Breast epithelium (tissue), 4 donors: ENCODE data around the gene GALM. TPM values are rescaled to one million over a fixed set of nuclear protein-coding genes. Genes with fewer than 3 reads are reported as not detected.
"Not testable (repeated sequence)": the region's sequence is repeated elsewhere in the genome, so short reads cannot be mapped to it uniquely, and the experiment has no call there.

Experiments
- DNase-seq, 2 donors: peaks; one replicate each; pipeline ENCODE4 v3.0.0-alpha.2; 2019; ENCODE audit warnings: low spot score in 2 of 2
- H3K27ac ChIP-seq, 2 donors: fragments of 200-600 bp; sonication (generic) in 1 of 2; one replicate each; pipeline ENCODE4 v1.5.1; 2016 to 2019; ENCODE audit warnings: mild to moderate bottlenecking in 1 of 2
- H3K27me3 ChIP-seq, 2 donors: fragments of 200-600 bp; sonication (generic) in 1 of 2; one replicate each; pipeline versions ENCODE4 v1.5.1 to v1.6.0; 2017 to 2019; ENCODE audit warnings: control low read depth in 1 of 2, mild to moderate bottlenecking in 1 of 2
- H3K36me3 ChIP-seq: fragments of 200-600 bp; one replicate; pipeline ENCODE4 v1.5.1; 2019
- H3K4me1 ChIP-seq, 2 donors: fragments of 200-600 bp; sonication (generic); one replicate each; pipeline ENCODE4 v1.5.1; 2016 to 2019; ENCODE audit warnings: control low read depth in 1 of 2
- H3K4me3 ChIP-seq, 3 donors: fragments of 200-600 bp; sonication (generic); 1 replicate in 2 of 3; 2 replicates in 1 of 3; pipeline ENCODE4 v1.5.1; 2016 to 2019; ENCODE audit warnings: mild to moderate bottlenecking in 3 of 3, moderate library complexity in 2 of 3
- H3K9me3 ChIP-seq, 2 donors: fragments of 200-600 bp; sonication (generic) in 1 of 2; one replicate each; pipeline ENCODE4 v1.5.1; 2016 to 2019; ENCODE audit warnings: control low read depth in 1 of 2
- POLR2A ChIP-seq: fragments of 450-650 bp; IDR thresholded peaks from one replicate; pipeline ENCODE4 v1.6.1; 2016; ENCODE audit warnings: antibody characterized with exemption, mild to moderate bottlenecking, moderate library complexity
- POLR2AphosphoS5 ChIP-seq, 3 donors: sonication (generic); formaldehyde crosslinking; IDR thresholded peaks; one replicate each; pipeline ENCODE4 v1.6.1; 2017; ENCODE audit warnings: antibody characterized with exemption in 3 of 3
- intact Hi-C: fragments of 100-400 bp; cut with DNase I; formaldehyde crosslinking; loops from one replicate; pipeline ENCODE4 v1.15.1; 2023; ENCODE audit warnings: low total_unique reads
- total RNA-seq, 3 donors: library from RNA; depleted of rRNA; stranded (reverse); fragments of >200 nt; gene quantifications; one replicate each; pipeline ENCODE4 v1.1.0, GENCODE V29; 2016
- TF ChIP-seq, protein P1 (sequence below), 3 donors: fragments of 450-650 bp; IDR thresholded peaks; one replicate each; pipeline ENCODE4 v1.5.1; 2016 to 2017; ENCODE audit warnings: antibody characterized with exemption in 3 of 3, mild to moderate bottlenecking in 3 of 3, moderate library complexity in 3 of 3

Gene GALM
- total RNA-seq, 3 donors from 2014 or later: 12.1 to 29.9 (median 22.5) TPM

DNA sequence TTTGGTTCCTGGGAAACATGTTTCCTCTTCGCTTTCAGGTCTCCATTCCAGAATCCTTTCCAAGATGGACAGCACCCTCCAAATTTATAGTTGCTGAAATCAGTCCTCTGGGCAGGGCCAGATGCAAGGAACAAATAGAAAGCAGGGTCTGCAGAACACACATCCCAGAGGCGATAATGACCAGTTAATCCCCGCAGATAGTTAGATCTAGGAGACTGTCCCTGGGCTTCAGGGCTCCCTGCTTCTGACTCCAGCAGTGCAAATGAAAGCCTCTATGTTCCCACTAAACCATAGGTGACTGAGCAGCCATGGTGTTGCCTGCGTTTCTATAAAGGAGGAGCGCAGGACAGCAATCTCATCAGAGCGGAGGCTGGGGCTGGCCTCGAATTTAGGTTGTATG lies 46.5 kb downstream of the GALM start:
- intact Hi-C loops: no loop called here
- H3K27ac ChIP-seq: no peak overlapping the region
- H3K27me3 ChIP-seq: no peaks in the 10 kb centered on the region
- no peaks in the 10 kb centered on the region for H3K36me3 ChIP-seq
- no peak overlapping the region for H3K4me3 ChIP-seq
- no peaks in the 10 kb centered on the region for H3K9me3 ChIP-seq
- H3K4me1 ChIP-seq: no peaks in the 10 kb centered on the region
- DNase-seq: no peak
- TF ChIP-seq, protein P1, sequence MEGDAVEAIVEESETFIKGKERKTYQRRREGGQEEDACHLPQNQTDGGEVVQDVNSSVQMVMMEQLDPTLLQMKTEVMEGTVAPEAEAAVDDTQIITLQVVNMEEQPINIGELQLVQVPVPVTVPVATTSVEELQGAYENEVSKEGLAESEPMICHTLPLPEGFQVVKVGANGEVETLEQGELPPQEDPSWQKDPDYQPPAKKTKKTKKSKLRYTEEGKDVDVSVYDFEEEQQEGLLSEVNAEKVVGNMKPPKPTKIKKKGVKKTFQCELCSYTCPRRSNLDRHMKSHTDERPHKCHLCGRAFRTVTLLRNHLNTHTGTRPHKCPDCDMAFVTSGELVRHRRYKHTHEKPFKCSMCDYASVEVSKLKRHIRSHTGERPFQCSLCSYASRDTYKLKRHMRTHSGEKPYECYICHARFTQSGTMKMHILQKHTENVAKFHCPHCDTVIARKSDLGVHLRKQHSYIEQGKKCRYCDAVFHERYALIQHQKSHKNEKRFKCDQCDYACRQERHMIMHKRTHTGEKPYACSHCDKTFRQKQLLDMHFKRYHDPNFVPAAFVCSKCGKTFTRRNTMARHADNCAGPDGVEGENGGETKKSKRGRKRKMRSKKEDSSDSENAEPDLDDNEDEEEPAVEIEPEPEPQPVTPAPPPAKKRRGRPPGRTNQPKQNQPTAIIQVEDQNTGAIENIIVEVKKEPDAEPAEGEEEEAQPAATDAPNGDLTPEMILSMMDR (IDR thresholded peaks at IDR 0.05): no peak
- TF ChIP-seq POLR2AphosphoS5 (IDR thresholded peaks at IDR 0.05): no peak
- TF ChIP-seq POLR2A: no peak

DNA sequence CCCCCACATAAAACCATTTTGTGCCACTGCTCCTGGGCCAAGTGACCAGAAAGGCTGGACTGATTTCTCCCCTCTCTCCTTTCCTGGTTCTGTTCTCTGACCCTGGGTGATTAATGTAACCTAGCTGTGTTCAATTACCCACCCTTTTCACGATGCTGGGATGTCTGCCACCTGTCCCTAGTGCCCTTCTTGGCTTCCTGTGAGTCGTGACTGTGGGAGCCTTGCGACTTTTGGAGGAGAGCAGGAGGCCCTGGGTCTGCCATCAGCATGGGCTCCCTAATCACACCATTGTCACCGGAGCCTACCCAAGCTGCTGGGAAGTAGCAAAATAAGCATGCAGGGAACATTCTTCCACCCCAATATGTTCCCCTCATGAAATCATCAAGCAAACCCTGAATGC lies 47.0 kb downstream of the GALM start:
- Histone ChIP-seq H3K4me1 (no peaks in the 10 kb centered on the region), H3K36me3 (no peaks in the 10 kb centered on the region), H3K27ac (no peak overlapping the region), H3K4me3 (no peak overlapping the region), H3K9me3 (no peaks in the 10 kb centered on the region), H3K27me3 (no peaks in the 10 kb centered on the region)
- DNase-seq: no peak
- TF ChIP-seq, protein P1 (IDR thresholded peaks at IDR 0.05): no peak
- TF ChIP-seq POLR2AphosphoS5 (IDR thresholded peaks at IDR 0.05): no peak
- no peak for TF ChIP-seq POLR2A
- intact Hi-C loops: no loop called here

DNA sequence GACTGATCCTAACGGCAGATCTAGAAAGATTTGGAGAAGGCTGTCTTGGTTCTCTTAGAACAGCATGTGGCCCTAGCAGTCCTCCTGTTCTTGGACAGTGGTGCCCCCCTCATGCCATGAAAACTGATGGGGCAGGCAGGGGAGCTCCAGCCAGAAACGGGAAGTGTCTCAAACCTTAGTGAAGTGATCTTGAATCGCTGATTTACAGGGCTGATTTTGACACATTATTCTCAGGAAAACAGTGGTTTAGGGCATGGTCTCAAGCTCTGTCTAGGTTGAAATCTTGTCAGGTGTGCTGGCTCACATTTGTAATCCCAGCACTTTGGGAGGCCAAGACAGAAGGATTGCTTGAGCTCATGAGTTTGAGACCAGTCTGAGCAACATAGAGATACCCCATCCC lies 47.4 kb downstream of the GALM start:
- TF ChIP-seq, protein P1 (IDR thresholded peaks at IDR 0.05): no peak
- TF ChIP-seq POLR2A (no peak), POLR2AphosphoS5 (IDR thresholded peaks at IDR 0.05) (no peak)
- H3K9me3 ChIP-seq: no peaks in the 10 kb centered on the region
- H3K36me3 ChIP-seq: no peaks in the 10 kb centered on the region
- no peaks in the 10 kb centered on the region for H3K27me3 ChIP-seq
- H3K4me1 ChIP-seq: no peaks in the 10 kb centered on the region
- intact Hi-C loops: no loop called here
- no peak for DNase-seq
- H3K27ac ChIP-seq: no peak overlapping the region
- no peak overlapping the region for H3K4me3 ChIP-seq

DNA sequence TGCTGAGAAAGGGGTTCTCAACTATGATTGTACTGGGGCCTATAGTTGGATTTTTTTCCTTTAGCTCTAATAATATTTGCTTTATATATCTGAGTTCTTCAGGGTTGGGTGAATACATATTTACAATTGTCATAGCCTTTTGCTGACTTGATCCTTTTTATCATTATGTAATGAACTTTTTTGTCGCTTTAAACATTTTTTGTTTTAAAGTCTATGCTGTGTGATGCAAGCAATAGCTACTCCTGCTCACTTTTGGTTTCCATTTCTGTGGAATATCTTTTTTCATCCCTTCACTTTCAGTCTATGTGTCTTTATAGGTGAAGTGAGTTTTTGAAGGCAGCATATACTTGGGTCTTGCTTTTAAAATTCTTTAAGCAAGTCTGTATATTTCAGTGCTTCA lies 49.0 kb downstream of the GALM start:
- DNase-seq, H3K4me3 ChIP-seq, H3K27me3 ChIP-seq, H3K27ac ChIP-seq, intact Hi-C loops, H3K9me3 ChIP-seq, H3K4me1 ChIP-seq, H3K36me3 ChIP-seq: not testable (repeated sequence)

DNA sequence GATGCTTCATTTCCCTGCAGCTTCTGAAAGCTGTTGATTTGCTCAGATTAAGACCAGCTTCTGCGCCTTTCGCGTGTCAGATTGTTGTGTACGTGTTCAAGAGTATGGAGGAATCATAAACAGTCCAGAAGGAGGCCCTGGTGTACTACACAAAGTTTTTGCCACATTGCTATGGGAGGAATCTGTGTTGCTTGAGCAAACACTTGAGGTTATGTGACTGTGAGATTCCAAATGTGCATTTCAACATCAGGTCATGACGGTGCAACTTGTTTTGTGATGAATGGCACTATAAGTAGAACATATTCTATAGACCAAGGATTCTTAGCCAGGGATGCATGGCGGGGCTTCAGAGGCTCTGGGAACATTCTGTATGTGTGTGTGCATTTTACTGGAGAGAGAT lies 50.3 kb downstream of the GALM start:
- DNase-seq: no peak
- no peak overlapping the region for H3K27ac ChIP-seq

DNA sequence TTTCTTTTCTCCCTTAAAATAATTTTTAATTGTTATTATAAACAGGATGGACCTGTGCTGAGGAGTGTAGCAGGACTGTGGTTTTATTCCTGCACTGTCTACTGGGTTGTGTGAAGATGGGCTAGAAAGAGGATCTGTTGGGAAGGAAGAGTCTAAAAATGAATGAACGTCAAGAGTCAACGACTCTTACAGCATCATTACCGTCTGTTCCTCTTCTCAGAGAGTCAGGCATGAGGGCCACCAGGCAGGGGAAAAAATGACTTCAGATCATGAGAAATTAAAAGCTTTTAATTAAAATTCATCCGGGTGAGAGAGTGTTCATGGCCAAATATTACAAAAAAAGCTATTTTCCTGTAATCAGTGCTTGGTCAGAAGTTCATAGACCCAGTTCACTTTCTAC lies 52.7 kb downstream of the GALM start:
- TF ChIP-seq POLR2AphosphoS5 (IDR thresholded peaks at IDR 0.05): no peak
- no peak for TF ChIP-seq POLR2A
- TF ChIP-seq, protein P1 (IDR thresholded peaks at IDR 0.05): no peak
- Histone ChIP-seq H3K4me3 (no peak overlapping the region), H3K27ac (no peak overlapping the region), H3K4me1 (no peaks in the 10 kb centered on the region), H3K27me3 (no peaks in the 10 kb centered on the region), H3K36me3 (no peaks in the 10 kb centered on the region), H3K9me3 (no peaks in the 10 kb centered on the region)
- intact Hi-C loops: no loop called here
- DNase-seq: no peak

More for the DNA sequence above, 50.3 kb downstream of the GALM start:
- no peaks in the 10 kb centered on the region for H3K36me3 ChIP-seq
- TF ChIP-seq POLR2AphosphoS5 (IDR thresholded peaks at IDR 0.05): no peak
- H3K4me1 ChIP-seq: no peaks in the 10 kb centered on the region
- no peaks in the 10 kb centered on the region for H3K9me3 ChIP-seq
- no peaks in the 10 kb centered on the region for H3K27me3 ChIP-seq
- H3K4me3 ChIP-seq: no peak overlapping the region
- intact Hi-C loops: no loop called here
